Astrocyte (in vitro differentiated cells and primary cell): Measurements from ENCODE around the gene MYL6. TPM values are rescaled to one million over a fixed set of nuclear protein-coding genes. Genes with fewer than 3 reads are reported as not detected.

ENCODE experiments used
- DNase-seq: peaks from one replicate; pipeline ENCODE4 v3.0.0-alpha.2; 2010; ENCODE audit warnings: low read depth
- FAIRE-seq: peaks from 2 replicates; lab custom pipeline; 2011; peaks lifted over from hg19 to GRCh38; lab: Jason Lieb, UNC
- H2AFZ ChIP-seq: 2 replicates; pipeline ENCODE4 v1.6.0; 2012; ENCODE audit warnings: low read depth, low read length, inconsistent platforms
- H3K27ac ChIP-seq: 2 replicates; pipeline ENCODE4 v1.5.1; 2011; ENCODE audit warnings: low read depth, low read length, inconsistent platforms
- H3K27me3 ChIP-seq: 2 replicates; pipeline ENCODE4 v1.6.0; 2011; ENCODE audit warnings: low read length, inconsistent platforms; ENCODE audit not compliant: insufficient read depth
- H3K36me3 ChIP-seq: 2 replicates; pipeline ENCODE4 v1.5.1; 2011; ENCODE audit warnings: low read length, inconsistent platforms; ENCODE audit not compliant: insufficient read depth
- H3K4me1 ChIP-seq: 2 replicates; pipeline ENCODE4 v1.5.1; 2011; ENCODE audit warnings: low read length, inconsistent platforms; ENCODE audit not compliant: insufficient read depth
- H3K4me2 ChIP-seq: 2 replicates; pipeline ENCODE4 v1.6.0; 2012; ENCODE audit warnings: low read length, inconsistent platforms
- H3K4me3 ChIP-seq: 2 replicates; pipeline ENCODE4 v1.5.1; 2011; ENCODE audit warnings: low read depth, mild to moderate bottlenecking, low read length, inconsistent platforms; ENCODE audit not compliant: insufficient read depth
- H3K79me2 ChIP-seq: 2 replicates; pipeline ENCODE4 v1.6.0; 2012; ENCODE audit warnings: mild to moderate bottlenecking, low read length, inconsistent platforms; ENCODE audit not compliant: insufficient read depth
- H3K9ac ChIP-seq: 2 replicates; pipeline ENCODE4 v1.6.0; 2012; ENCODE audit warnings: mild to moderate bottlenecking, low read length, inconsistent platforms
- H3K9me3 ChIP-seq: 2 replicates; pipeline ENCODE4 v1.5.1; 2012; ENCODE audit warnings: low read depth, mild to moderate bottlenecking, low read length, inconsistent platforms; ENCODE audit not compliant: insufficient read depth
- H4K20me1 ChIP-seq: 2 replicates; pipeline ENCODE4 v1.6.0; 2012; ENCODE audit warnings: low read length, inconsistent platforms; ENCODE audit not compliant: insufficient read depth
- H3K27ac Mint-ChIP-seq: one replicate; pipeline ENCODE4 v1.8.0; 2021; ENCODE audit warnings: mild to moderate bottlenecking, mixed read lengths; ENCODE audit not compliant: unreplicated experiment
- H3K27me3 Mint-ChIP-seq: one replicate; pipeline ENCODE4 v1.8.0; 2021; ENCODE audit warnings: low read depth, mixed read lengths; ENCODE audit not compliant: unreplicated experiment
- H3K36me3 Mint-ChIP-seq: one replicate; pipeline ENCODE4 v1.8.0; 2021; ENCODE audit warnings: low read depth, mixed read lengths; ENCODE audit not compliant: unreplicated experiment
- H3K4me1 Mint-ChIP-seq: one replicate; pipeline ENCODE4 v1.8.0; 2021; ENCODE audit warnings: low read depth, mixed read lengths; ENCODE audit not compliant: unreplicated experiment
- H3K4me3 Mint-ChIP-seq: one replicate; pipeline ENCODE4 v1.8.0; 2021; ENCODE audit warnings: mild to moderate bottlenecking, moderate library complexity, mixed read lengths; ENCODE audit not compliant: unreplicated experiment
- H3K9me3 Mint-ChIP-seq: one replicate; pipeline ENCODE4 v1.8.0; 2021; ENCODE audit warnings: mild to moderate bottlenecking, mixed read lengths; ENCODE audit not compliant: unreplicated experiment
- EZH2 ChIP-seq: IDR thresholded peaks from 2 replicates; pipeline ENCODE4 v1.6.1; 2012; ENCODE audit warnings: mild to moderate bottlenecking, low read length, inconsistent platforms; ENCODE audit not compliant: insufficient read depth
- total RNA-seq: library from RNA; stranded (reverse); gene quantifications from 2 replicates; pipeline ENCODE4 v1.2.1, GENCODE V29; 2021
- TF ChIP-seq, protein P1 (sequence below): IDR thresholded peaks from 2 replicates; pipeline ENCODE4 v1.5.1; 2011; ENCODE audit warnings: low read depth, mild to moderate bottlenecking, inconsistent platforms, low read length, moderate library complexity; ENCODE audit not compliant: insufficient read depth

MYL6 gene
- total RNA-seq, 1 donor from 2014 or later, result 2,685 TPM

DNA sequence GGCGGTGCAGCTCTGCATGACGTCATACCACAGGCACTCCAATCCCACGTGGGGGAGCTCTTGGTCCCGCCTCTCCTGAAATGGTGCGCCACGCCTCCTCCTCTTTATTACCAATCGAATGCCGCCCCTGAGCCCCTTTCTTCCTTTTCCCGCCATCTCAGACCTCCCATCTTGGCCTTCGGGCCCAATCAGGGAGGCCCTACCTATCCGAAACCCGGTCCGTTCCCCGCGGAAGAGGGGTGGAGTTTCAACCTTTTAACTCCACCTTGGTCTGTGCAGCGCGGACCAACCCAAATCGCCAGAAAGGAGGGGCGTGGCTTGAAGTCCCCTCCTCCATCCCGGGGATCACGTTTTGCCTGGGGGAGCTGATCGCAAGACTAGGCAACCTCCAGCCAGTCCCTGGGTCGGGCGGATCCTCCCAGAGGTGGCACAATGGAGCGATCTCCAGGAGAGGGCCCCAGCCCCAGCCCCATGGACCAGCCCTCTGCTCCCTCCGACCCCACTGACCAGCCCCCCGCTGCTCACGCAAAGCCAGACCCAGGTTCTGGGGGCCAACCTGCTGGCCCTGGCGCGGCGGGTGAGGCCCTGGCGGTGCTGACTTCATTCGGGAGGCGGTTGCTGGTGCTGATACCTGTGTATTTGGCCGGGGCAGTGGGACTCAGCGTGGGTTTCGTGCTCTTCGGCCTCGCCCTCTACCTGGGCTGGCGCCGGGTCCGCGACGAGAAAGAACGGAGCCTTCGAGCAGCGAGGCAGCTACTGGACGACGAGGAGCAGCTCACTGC is 30.1 kb upstream of the MYL6 start, which contains the start of gene ESYT1:
ESYT1 (plus strand) TSS at position 380 of the 782 bp plus-strand sequence; CDS start at position 433, 53 bp downstream.
- Mint-ChIP-seq H3K9me3 (no peaks in the 10 kb centered on the region), H3K27me3 (no peaks in the 10 kb centered on the region), H3K4me3 (peak within 1 kb of the TSS; percentile 98), H3K36me3 (peaks cover 11% of the 10 kb centered on the region), H3K27ac (peak within 1 kb of the TSS; percentile 97), H3K4me1 (peaks cover 22% of the 10 kb centered on the region)
- H3K4me3 ChIP-seq, result peak within 1 kb of the TSS; percentile 81
- DNase-seq, result peak; percentile 99
- peaks cover 13% of the 10 kb centered on the region for H3K4me1 ChIP-seq
- no peaks in the 10 kb centered on the region for H3K9me3 ChIP-seq
- peak within 1 kb of the TSS; percentile 90 for H3K4me2 ChIP-seq
- peaks cover 11% of the 10 kb centered on the region for H3K36me3 ChIP-seq
- peaks cover 19% of the 10 kb centered on the region for H4K20me1 ChIP-seq
- peaks cover 49% of the 10 kb centered on the region for H3K79me2 ChIP-seq
- TF ChIP-seq EZH2, result no peak
- TF ChIP-seq, protein P1, sequence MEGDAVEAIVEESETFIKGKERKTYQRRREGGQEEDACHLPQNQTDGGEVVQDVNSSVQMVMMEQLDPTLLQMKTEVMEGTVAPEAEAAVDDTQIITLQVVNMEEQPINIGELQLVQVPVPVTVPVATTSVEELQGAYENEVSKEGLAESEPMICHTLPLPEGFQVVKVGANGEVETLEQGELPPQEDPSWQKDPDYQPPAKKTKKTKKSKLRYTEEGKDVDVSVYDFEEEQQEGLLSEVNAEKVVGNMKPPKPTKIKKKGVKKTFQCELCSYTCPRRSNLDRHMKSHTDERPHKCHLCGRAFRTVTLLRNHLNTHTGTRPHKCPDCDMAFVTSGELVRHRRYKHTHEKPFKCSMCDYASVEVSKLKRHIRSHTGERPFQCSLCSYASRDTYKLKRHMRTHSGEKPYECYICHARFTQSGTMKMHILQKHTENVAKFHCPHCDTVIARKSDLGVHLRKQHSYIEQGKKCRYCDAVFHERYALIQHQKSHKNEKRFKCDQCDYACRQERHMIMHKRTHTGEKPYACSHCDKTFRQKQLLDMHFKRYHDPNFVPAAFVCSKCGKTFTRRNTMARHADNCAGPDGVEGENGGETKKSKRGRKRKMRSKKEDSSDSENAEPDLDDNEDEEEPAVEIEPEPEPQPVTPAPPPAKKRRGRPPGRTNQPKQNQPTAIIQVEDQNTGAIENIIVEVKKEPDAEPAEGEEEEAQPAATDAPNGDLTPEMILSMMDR, result no peak
- no peak for FAIRE-seq
- H3K27me3 ChIP-seq, result no peaks in the 10 kb centered on the region
- H2AFZ ChIP-seq, result peak within 1 kb of the TSS; percentile 49
- H3K9ac ChIP-seq, result peak within 1 kb of the TSS; percentile 84
- H3K27ac ChIP-seq, result peak within 1 kb of the TSS; percentile 59

DNA sequence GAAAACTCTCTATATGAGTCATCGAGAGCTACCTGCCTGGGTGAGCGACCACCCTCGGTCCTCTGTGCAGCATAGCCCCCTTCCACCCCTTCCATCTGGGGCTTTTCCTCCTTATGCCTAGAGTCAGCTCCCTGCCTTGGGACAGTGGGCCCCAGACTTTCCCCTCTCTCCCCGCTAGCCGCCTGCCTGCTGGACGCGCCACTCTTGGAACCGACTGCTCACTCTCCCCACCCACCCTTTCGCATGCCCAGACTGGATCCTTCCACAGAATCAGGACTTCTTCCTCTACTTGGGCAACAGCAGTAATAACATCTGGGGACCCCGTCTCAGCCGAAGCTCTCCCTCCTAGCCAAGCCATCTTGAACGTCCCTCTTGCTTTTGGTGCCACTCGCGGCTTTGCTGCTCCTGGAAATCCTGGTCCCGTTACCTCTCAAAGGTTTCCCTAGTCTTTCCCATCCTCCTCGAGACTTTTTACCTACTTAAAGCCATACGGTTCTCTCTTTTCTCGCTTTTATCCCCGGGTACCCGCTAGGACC is 29.4 kb upstream of the MYL6 start:
- DNase-seq, result no peak
- H3K9me3 ChIP-seq, result no peaks in the 10 kb centered on the region
- no peak for FAIRE-seq
- no peaks in the 10 kb centered on the region for H3K27me3 Mint-ChIP-seq
- peak overlapping the region; percentile 84 for H3K9ac ChIP-seq
- no peak for TF ChIP-seq EZH2
- TF ChIP-seq, protein P1, result no peak
- peak overlapping the region; percentile 90 for H3K4me2 ChIP-seq
- H3K4me1 ChIP-seq, result peaks cover 13% of the 10 kb centered on the region
- peaks cover 22% of the 10 kb centered on the region for H3K4me1 Mint-ChIP-seq
- peaks cover 17% of the 10 kb centered on the region for H3K36me3 ChIP-seq
- peak overlapping the region; percentile 81 for H3K4me3 ChIP-seq
- peaks cover 19% of the 10 kb centered on the region for H4K20me1 ChIP-seq
- peak overlapping the region; percentile 98 for H3K4me3 Mint-ChIP-seq
- H3K27ac ChIP-seq, result peak overlapping the region; percentile 58
- H3K36me3 Mint-ChIP-seq, result peaks cover 14% of the 10 kb centered on the region
- H3K9me3 Mint-ChIP-seq, result no peaks in the 10 kb centered on the region
- H2AFZ ChIP-seq, result peak overlapping the region; percentile 49
- peak overlapping the region; percentile 97 for H3K27ac Mint-ChIP-seq
- peaks cover 49% of the 10 kb centered on the region for H3K79me2 ChIP-seq
- no peaks in the 10 kb centered on the region for H3K27me3 ChIP-seq
